HG03575 (cell line): Measurements from ENCODE around the gene SLC17A8.
"Not testable (repeated sequence)": the region's sequence is repeated elsewhere in the genome, so short reads cannot be mapped to it uniquely, and the experiment has no call there.

Source experiments
- ATAC-seq: cut with Tn5 transposase; IDR thresholded peaks from one replicate; pipeline ENCODE4 v1.9.1; 2021; ENCODE audit not compliant: unreplicated experiment, insufficient number of reproducible peaks, low FRiP score; ENCODE audit errors: extremely low read depth

The SLC17A8 gene

DNA sequence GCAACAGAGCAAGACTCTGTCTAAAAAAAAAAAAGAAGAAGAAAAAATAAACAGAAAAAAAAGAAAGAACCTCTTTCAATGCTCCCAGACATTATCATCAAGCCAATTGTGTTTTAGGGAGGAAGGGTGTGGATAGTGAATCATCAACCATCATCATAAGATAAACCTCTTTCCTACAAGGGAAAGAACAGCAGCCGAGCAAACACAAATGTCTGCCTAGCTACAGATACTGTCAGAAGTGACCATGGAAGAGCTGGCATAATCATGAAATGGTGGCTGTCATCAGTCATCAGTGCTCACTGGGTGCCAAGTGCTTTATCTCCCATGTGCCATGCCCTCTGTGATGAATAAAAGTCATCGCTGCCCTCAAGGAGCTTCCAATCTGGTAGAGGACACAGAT is 46.6 kb downstream of the SLC17A8 start:
- no peak for ATAC-seq

DNA sequence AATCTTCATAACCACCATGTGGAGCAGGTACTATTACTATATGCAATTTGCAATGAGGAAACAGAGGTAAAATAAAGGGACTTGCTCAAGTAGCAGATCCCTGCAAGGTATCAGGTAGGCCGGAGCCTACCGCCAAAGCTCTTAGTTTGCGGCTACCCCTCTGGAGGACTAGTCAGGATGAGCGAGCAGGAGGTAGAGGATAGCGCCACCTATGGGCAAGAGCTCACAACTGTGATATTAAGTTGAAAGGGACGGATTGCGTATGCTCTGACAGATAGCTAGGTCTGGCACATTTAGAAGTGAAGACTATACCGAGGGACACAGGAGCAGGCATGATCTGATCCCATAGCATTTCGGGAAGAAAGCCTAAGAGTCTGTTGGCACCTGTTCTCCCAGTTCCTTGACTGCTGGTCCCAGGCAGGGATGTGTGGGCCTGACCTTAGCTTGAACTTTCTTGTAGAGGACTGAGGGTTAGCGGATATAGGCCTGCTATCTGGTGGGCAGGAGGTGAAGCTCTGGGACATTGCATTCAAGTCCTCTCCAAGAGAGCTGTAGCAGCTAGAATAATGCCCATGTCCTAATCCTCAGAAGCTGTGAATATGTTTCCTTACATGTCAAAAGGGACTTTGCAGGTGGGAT is 48.0 kb downstream of the SLC17A8 start:
- no peak for ATAC-seq

DNA sequence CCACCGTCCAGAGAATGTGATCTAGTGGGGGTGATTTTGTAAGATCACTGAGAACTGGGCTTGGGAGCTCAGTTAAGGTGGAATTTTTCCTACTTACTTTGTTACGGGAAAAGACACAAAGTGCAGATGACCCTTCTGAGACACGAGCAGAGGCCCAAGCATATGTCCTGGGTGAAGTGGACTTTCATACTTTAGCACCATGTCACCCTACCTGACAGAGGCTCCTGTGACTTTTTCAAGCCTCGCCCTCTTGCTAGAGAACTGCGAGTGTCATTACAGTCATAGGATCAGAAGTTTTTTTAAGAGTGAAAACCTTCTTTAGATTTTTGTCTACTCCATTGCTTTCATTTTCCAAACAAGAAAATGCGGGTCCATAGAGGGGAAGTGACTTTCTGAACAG is 56.1 kb downstream of the SLC17A8 start:
- no peak for ATAC-seq

DNA sequence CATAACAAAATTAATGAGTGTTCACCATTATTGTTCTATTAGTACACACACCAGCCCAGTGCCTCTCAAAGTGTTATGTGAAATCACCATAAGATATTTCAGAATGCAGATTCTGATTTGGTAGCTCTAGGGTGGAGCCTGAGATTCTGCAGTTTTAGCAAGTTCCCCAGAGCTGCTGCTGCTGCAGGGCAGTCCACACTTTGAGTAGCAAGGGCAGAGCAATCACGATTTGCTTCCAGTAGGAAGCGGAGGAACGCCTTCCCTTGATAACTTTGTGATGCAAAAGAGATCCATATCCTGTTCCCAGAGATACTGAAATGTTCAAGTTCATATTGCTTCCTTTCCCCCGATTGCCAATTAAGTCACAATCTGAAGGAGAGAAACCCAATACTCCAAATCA is 57.9 kb downstream of the SLC17A8 start:
- no peak for ATAC-seq

DNA sequence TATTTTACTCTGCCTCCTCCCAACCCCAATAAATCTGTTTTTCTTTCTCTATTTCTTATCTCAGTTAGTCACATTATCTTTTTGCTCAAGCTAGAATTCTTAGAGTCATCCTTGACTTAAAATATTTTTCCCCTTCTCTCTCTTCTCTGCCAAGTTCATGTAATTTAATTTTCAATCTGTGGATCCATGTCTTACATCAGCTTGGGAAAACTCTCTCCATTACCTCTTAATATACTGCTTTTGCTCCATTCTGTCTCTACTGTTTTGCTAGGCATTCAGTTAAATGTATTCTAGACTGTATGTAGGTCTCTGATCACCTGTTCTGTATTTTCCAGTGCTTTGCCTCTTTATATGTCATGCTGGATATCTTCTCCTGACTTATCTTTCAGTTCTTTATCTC is 65.8 kb downstream of the SLC17A8 start:
- ATAC-seq, result no peak

DNA sequence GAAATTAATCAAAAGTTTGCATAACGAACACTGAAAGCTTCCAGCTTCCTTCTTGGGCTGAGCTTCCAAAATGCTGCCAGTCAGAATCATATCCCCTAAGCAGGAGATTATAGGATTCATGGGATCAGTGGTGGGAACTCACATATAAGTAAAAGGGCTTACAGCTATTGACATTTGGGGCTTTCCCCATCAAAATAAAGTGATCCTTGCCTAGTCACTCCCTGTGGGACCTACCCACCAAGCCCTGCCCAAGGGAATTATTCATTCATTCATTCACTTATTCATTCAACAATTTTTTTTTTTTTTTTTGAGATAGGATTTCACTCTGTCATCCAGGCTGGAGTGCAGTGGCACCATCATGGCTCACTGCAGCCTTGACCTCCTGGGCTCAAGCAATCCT is 69.3 kb downstream of the SLC17A8 start:
- ATAC-seq, result no peak

DNA sequence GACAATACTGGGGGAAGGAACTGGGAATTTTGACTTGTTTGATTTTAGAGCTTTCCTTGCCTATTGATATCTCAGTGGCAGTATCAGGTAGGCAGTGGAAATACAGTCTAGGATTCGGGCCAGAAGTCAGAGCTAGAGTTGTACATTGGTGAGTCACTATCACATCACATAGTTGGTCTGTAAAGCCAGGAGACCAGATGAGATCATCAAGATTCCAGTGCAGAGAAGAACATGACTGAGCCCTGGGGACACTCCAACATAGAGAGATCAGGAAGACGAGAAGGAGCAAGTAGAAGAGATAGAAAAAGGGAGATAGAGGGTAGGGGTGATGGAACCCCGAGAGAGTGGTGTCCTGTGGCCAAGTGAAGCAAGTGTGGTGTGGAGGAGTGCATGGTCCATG is 70.2 kb downstream of the SLC17A8 start:
- no peak for ATAC-seq

DNA sequence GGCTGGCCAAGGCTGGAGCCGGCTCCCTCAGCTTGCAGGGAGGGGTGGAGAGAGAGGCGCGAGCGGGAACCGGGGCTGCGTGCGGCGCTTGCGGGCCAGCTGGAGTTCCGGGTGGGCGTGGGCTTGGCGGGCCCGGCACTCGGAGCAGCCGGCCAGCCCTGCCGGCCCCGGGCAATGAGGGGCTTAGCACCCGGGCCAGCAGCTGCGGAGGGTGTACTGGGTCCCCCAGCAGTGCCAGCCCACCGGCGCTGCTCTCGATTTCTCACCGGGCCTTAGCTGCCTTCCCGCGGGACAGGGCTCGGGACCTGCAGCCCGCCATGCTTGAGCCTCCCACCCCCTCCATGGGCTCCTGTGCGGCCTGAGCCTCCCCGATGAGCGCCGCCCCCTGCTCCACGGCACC is 73.4 kb downstream of the SLC17A8 start:
- not testable (repeated sequence) for ATAC-seq

DNA sequence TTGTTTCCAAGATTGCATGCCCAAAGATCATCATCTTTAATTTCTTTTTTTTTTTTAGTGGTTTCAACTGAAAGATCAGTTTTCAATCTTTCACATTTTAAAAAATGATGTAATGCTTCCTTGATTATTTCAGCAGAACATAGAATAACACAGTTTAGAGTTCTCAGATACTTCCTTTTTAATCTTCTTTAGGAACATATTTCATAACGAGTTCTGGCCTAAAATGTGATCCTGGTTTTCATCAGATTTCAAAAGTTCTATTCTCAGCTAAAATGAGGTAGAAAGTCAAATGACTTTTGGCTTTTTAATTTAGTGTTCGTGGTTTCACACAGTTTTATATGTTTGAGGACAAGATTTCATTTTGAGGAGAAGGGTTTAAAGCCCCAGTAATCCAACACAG is 76.8 kb downstream of the SLC17A8 start:
- ATAC-seq, result no peak

DNA sequence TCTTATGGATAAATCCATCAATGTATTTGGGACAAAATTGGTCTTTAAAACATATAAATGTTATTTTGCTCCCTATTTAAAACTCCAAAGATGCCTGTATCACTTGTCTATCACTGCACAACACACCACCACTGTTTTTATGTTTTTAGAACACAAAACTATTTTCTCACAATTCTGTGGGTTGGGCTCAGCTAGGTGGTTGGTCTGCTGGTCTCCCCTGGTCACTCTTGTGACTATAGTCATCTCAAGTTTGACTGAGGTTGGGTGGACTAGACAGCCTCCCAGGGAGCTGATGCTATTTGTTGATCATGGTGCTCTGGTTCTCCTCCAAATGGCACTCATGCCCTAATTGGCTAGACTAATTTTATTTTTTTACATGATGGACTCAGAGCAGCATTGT is 77.3 kb downstream of the SLC17A8 start:
- ATAC-seq, result no peak

DNA sequence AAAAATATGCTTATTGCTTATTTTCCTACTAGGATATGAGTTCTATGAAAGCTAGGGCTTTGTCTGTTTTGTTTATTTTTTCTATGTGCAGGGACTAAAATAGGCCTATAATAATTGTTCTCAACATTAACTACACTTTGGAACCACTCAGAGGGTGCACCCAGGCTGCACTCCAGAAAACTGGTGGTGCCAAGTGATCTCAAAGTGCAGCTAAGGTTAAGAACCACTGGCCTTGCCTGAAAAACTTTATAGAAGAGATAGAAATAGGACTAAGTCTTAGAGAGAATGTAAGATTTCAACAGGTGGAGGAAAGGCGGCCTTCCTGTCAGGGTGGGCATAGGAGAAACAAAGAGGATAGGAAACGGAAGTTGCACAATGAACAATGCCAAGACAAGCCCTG is 79.1 kb downstream of the SLC17A8 start:
- no peak for ATAC-seq

DNA sequence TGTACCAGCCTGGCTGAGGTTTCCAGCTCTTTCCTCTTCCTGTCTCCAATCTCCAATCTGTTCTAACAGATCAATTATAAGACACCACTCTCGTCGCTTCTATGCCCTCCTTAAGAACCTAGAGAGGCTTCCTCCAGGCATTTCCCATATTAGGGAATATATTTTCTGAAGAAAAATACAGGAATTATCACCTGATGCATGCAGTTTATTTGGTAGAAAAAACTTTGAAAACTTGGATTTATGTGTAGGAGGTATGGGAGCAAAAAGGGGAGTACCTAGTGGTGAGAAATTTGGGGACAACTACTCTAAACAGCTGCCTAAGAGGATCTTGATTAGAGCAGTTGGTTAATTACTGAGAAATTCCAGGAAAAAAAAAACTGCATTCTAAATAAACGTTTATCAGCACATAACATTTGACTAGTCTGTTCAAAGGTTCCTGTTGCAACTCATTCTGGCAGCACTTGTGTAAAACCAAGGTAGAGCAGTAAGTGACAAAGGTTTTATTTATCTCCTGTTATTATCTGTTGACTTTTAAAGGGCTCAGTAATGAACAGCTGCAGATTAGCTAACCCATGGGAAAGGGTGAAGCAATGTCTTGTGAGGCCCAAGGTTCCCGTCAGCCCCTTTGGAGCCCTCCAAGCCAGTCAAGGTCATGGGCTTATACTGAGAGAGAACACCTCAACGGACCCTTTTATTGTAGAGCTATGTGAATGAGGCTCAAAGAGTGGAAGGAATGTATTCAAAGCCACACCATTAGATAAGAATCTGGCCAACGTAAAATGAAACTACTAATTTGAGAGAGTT is 80.4 kb downstream of the SLC17A8 start:
- ATAC-seq, result no peak

DNA sequence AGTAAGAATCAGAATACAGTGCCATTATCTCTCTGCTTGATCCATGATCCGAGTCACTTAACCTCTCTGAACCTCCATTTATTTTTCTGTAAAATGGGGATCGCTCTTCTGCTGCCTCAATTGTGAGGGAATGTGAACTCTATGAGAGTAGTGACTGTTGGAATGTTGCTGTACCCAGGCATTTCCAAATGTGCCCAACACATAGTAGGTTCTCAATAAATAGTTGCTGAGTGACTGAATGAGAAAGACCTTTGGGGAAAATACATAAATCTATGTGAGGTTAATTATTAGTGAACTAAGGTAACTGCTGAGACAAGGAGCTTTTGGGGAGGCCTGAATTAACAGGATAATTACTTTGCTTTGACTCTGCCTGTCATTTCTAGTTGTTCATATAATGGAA is 82.9 kb downstream of the SLC17A8 start:
- ATAC-seq, result no peak

DNA sequence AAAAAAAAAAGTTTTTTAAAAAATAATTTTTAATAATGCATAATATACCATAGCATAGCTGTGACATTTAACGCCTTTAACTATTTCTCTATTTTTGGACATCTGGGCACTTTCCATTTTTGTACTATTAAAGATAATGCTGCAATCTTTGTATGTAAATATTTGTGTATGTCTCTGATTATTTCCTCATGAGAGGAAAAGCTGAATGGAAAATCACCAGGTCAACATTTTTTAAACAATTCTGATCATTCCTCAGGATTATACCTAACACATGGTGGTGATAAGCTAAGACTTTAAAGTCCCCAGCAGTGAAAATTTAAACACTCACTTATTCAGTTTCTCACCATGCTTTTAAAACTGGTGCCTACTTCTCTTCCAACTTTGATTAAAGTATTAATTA is 85.5 kb downstream of the SLC17A8 start:
- no peak for ATAC-seq

DNA sequence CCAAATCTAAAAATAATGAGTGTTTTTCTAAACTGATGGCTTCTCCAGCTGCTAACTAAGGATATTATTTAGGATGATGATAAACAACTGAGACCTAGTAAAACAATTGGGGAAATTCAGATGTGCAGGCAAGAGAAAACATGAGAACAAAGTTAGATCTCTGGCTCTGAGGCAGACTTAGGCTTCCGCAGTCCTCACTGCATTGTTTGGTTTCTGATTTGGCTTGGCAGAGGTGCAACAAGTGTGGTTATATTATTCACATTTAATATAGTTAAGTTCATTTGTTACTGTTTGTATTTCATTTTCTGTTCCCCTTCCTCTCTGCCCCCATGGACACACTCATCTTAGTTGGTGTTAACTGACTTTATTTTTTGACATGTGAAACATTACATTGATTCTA is 86.6 kb downstream of the SLC17A8 start:
- no peak for ATAC-seq

DNA sequence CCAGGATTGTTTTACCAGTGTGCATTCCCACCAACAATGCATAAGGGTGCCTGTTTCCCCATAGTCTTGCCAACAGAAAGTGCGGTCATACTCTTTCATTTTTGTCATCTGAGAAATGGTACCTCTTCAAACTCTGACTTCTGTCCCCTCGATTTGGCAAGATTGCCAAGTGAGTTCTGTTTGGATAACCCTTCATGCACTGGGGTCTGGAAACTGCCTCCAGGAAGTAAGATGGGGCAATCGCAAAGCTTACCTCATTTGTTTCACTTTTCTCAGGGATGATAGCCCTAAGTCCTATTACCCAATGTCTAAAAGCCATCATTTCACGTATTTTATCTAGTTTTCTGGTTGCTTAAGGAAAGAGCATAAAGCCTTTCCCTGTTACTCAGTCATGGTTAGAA is 88.2 kb downstream of the SLC17A8 start:
- no peak for ATAC-seq

DNA sequence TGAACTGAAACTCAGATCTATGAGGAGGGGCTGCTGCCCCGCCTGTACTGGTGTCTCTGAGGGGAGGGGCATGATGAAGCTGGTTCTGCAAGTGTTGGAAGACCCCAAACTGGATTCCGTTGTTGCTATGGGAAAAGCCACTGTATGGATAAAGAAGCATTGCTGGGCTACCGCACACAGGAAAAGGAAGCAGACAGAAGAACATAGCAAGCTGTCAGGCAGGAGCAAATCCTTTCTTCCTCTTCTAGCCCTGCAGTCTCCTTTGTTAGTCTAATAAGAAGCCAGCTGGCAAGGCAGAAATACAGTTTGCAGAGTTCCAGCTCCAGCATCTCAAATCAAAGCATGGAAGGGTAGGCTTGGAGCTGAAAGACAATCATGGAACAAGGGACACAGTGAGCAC is 90.5 kb downstream of the SLC17A8 start:
- ATAC-seq, result no peak

DNA sequence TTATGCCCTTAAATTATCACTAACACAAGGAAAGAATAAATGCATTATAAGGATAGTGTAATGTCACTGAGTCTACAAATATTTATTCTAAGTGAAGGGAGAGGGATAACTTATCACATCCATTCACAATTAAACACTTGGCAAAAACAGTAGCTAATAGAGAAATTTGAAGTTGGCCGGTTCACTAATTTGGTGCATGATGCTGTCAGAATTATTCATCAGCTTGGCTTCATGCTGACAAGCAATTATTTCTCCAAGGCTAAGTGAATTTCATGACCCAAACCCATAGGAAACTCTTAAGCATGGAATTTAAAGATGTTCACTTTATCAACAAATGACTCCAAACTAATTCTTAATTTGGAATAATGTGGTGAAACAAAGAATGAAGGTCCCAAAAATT is 91.8 kb downstream of the SLC17A8 start:
- no peak for ATAC-seq

DNA sequence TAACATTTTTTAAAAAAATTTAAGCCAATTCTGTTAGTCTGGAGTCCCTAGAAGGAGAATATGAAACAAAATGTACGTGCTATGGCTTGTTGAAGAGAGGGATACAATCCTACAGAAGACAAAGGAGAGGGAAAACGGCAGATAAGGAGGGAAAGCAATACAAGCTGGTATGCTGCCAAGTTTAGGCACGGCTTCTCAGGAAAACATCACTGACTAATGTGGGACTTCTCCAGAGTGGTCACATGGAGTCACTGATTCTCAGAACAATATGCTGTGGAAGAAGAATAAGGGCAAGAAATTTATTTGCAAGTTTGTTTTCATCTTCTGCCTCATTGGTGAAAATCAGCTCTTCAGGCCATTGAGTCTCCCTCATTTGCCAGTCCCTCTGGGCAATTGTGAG is 93.9 kb downstream of the SLC17A8 start:
- no peak for ATAC-seq

DNA sequence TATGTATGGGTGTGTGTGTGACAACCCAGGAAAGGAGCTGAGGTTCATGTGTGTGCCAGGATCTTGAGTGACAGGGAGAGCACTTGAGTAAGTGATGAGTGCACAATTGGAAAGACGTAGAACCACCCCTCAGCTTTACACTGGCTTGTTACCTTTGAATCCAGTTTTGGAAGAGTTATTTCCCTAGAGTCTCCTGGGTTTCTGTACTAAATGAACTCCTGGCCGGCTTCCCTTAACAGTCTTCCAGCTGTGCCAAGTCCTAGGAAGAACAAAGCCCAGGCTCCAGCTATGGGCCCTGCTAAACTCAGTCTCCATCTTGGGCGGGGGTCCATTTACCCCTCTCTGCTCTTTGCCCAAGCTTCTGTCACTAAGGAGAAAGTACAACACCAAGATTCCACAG is 97.1 kb downstream of the SLC17A8 start:
- ATAC-seq, result no peak

DNA sequence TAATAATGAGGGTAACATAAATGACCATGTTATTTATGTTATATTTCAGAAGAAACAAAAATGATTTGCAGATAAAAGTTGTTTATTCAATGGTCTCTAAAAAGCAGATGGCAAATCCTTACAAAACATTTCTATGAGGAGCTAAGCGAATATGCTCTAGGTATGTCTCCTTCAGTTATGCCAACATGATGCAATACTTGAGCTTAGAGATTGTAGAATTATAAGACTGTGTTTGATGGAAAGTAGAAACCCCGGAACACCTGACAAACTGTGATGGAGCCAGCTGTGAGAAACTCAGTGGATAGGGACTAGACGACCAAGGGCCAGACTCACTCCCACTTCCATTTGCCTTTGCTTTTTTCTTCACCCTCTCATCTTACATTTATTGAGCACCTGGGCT is 99.0 kb downstream of the SLC17A8 start:
- ATAC-seq, result no peak
